Measurements from ENCODE around the gene METTL22.

DNA sequence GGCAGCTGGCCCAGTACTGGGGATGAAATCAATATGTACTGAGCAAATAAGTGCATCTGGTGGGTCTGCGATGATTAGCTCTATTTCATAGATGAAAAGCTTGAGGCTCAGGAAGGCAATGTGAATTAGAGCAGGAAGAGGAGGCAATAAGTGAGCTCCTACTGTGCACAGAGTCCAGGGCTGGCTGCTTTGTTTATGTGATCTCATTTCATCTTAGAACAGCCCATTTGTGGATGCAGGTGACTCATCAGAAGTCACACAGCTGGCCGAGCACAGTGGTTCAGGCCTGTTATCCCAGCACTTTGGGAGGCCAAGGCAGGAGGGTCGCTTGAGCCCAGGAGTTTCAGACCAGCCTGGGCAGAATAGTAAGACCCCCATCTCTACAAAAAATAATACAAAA lies 38.3 kb upstream of the METTL22 start:
- TF ChIP-seq, protein P1, sequence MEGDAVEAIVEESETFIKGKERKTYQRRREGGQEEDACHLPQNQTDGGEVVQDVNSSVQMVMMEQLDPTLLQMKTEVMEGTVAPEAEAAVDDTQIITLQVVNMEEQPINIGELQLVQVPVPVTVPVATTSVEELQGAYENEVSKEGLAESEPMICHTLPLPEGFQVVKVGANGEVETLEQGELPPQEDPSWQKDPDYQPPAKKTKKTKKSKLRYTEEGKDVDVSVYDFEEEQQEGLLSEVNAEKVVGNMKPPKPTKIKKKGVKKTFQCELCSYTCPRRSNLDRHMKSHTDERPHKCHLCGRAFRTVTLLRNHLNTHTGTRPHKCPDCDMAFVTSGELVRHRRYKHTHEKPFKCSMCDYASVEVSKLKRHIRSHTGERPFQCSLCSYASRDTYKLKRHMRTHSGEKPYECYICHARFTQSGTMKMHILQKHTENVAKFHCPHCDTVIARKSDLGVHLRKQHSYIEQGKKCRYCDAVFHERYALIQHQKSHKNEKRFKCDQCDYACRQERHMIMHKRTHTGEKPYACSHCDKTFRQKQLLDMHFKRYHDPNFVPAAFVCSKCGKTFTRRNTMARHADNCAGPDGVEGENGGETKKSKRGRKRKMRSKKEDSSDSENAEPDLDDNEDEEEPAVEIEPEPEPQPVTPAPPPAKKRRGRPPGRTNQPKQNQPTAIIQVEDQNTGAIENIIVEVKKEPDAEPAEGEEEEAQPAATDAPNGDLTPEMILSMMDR (IDR thresholded peaks at IDR 0.05), result no peak
- no peak for TF ChIP-seq EZH2 (IDR thresholded peaks at IDR 0.05; ENCODE audit: borderline replicate concordance, insufficient read depth, low read depth, low read length, poor library complexity, severe bottlenecking)

All from B cell (primary cell).